Esophagus muscularis mucosa (tissue), 4 donors: ENCODE results near the gene TC2N. TPM values are rescaled to one million over a fixed set of nuclear protein-coding genes. Genes with fewer than 3 reads are reported as not detected.

Experiments used
- DNase-seq: peaks from one replicate; pipeline ENCODE4 v3.0.0-alpha.2; 2017; ENCODE audit errors: extremely low spot score
- H3K27ac ChIP-seq, 4 donors: fragments of 200-600 bp; sonication (generic); replicated peaks in 1 of 4; 1 replicate in 3 of 4; 2 replicates in 1 of 4; pipeline ENCODE4 v1.5.1; 2016 to 2019; ENCODE audit warnings: mild to moderate bottlenecking in 1 of 4
- H3K27me3 ChIP-seq, 4 donors: fragments of 200-600 bp; sonication (generic); one replicate each; pipeline versions ENCODE4 v1.5.1 to v1.6.0; 2016 to 2019
- H3K36me3 ChIP-seq, 4 donors: fragments of 200-600 bp; sonication (generic); one replicate each; pipeline ENCODE4 v1.5.1; 2016 to 2019
- H3K4me1 ChIP-seq, 4 donors: fragments of 200-600 bp; sonication (generic); one replicate each; pipeline ENCODE4 v1.5.1; 2016 to 2019
- H3K4me3 ChIP-seq, 4 donors: fragments of 200-600 bp; sonication (generic); 1 replicate in 2 of 4; 2 replicates in 2 of 4; pipeline ENCODE4 v1.5.1; 2016 to 2019; ENCODE audit warnings: mild to moderate bottlenecking in 4 of 4, moderate library complexity in 1 of 4
- H3K9me3 ChIP-seq, 4 donors: fragments of 200-600 bp; sonication (generic); 1 replicate in 3 of 4; 2 replicates in 1 of 4; pipeline ENCODE4 v1.5.1; 2016 to 2019
- EP300 ChIP-seq: sonication (generic); formaldehyde crosslinking; IDR thresholded peaks from one replicate; pipeline ENCODE4 v1.6.1; 2017; ENCODE audit warnings: antibody characterized with exemption
- POLR2A ChIP-seq: fragments of 450-650 bp; IDR thresholded peaks from one replicate; pipeline ENCODE4 v1.6.1; 2017; ENCODE audit warnings: antibody characterized with exemption, moderate library complexity, mild to moderate bottlenecking, low read depth
- POLR2AphosphoS5 ChIP-seq, 2 donors: sonication (generic); formaldehyde crosslinking; IDR thresholded peaks; one replicate each; pipeline ENCODE4 v1.6.1; 2017; ENCODE audit warnings: antibody characterized with exemption in 2 of 2
- WGBS: methylation state at CpG from one replicate; pipeline ENCODE4 v1.1.5; 2018; 5-methylcytosine and 5-hydroxymethylcytosine counted together
- intact Hi-C: fragments of 100-400 bp; cut with DNase I; formaldehyde crosslinking; loops from one replicate; pipeline ENCODE4 v1.15.1; 2023
- total RNA-seq, 4 donors: library from RNA; depleted of rRNA; stranded (reverse); fragments of >200 nt; gene quantifications; one replicate each; pipeline versions ENCODE4 v1.1.0 to v1.2.1, GENCODE V29; 2016
- TF ChIP-seq, protein P1 (sequence below), 3 experiments: fragments of 200-600 bp in 2 of 3; fragments of 450-650 bp in 1 of 3; sonication (generic) in 2 of 3; IDR thresholded peaks; one replicate each; pipeline ENCODE4 v1.5.1; 2017 to 2019; ENCODE audit warnings: antibody characterized with exemption in 3 of 3, mild to moderate bottlenecking in 2 of 3, moderate library complexity in 1 of 3

The TC2N gene
- total RNA-seq, 4 donors from 2014 or later, result 17.8 to 27.8 (median 23.7) TPM

DNA sequence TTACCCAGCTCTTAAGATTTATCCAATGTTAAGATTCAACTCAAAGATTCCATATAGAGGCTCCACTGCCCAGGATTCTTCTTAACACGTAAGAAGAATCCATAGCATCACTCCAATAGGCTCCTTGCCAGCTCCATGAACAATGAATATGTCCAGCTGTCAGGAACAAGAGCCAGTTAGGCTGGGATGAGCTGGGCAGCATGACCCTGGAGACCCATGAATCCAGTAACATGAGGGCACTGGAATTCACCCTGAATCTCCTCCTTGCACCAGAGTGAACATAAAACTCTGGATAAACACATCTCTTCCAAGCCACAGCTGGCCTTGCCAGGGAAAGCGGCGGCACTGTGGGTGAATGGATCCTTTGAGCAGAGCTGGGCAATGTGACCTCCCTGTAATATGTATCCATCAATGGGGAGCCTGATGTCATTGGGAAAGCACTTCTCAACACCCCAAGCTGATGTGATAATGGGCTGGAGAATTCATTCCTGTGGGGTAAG is 24.4 kb upstream of the TC2N start:
- H3K27ac ChIP-seq, result peak overlapping the region; percentile 41 to 62 (median 49)
- intact Hi-C loops, result no loop called here
- 63% methylated on average over 3 of the region's 3 CpGs for WGBS
- no peak overlapping the region for H3K4me3 ChIP-seq
- no peak for DNase-seq
- peaks cover 0 to 4% (median 0%) of the 10 kb centered on the region in 4 donors for H3K36me3 ChIP-seq
- H3K9me3 ChIP-seq, result no peaks in the 10 kb centered on the region
- H3K27me3 ChIP-seq, result no peaks in the 10 kb centered on the region
- peaks cover 25 to 58% (median 42%) of the 10 kb centered on the region in 4 donors for H3K4me1 ChIP-seq
- no peak for TF ChIP-seq POLR2A
- TF ChIP-seq EP300, result no peak
- TF ChIP-seq POLR2AphosphoS5 (IDR thresholded peaks at IDR 0.05), result peak in 1 of 2 donors; percentile 5

DNA sequence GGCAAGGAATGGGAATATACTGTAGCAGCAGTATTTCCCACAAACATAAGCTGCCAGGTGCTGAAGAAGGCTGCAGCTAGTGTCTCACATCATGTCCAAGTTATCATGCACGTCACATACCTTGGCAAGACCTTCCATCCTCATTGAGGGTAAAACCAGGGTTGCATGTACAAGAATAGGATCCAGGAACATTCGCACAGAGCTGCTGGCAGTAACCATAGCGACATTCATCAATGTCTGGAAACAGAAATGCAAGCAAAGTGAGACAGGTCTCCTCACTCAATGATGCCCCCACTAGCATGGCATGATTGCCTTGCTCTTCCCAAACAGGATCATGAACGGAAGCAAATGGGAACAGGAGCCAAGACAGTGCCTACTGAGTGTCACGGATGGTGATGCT is 23.8 kb upstream of the TC2N start:
- no peak overlapping the region for H3K4me3 ChIP-seq
- peak overlapping the region in 2 of 4 donors; percentile 53 to 58 for H3K27ac ChIP-seq
- peaks cover 25 to 54% (median 37%) of the 10 kb centered on the region in 4 donors for H3K4me1 ChIP-seq
- H3K9me3 ChIP-seq, result no peaks in the 10 kb centered on the region
- TF ChIP-seq, protein P1, sequence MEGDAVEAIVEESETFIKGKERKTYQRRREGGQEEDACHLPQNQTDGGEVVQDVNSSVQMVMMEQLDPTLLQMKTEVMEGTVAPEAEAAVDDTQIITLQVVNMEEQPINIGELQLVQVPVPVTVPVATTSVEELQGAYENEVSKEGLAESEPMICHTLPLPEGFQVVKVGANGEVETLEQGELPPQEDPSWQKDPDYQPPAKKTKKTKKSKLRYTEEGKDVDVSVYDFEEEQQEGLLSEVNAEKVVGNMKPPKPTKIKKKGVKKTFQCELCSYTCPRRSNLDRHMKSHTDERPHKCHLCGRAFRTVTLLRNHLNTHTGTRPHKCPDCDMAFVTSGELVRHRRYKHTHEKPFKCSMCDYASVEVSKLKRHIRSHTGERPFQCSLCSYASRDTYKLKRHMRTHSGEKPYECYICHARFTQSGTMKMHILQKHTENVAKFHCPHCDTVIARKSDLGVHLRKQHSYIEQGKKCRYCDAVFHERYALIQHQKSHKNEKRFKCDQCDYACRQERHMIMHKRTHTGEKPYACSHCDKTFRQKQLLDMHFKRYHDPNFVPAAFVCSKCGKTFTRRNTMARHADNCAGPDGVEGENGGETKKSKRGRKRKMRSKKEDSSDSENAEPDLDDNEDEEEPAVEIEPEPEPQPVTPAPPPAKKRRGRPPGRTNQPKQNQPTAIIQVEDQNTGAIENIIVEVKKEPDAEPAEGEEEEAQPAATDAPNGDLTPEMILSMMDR (IDR thresholded peaks at IDR 0.05), result no peak
- TF ChIP-seq POLR2AphosphoS5 (IDR thresholded peaks at IDR 0.05), result no peak
- no peak for TF ChIP-seq EP300
- TF ChIP-seq POLR2A, result no peak
- no peak for DNase-seq
- H3K36me3 ChIP-seq, result peaks cover 0 to 4% (median 0%) of the 10 kb centered on the region in 4 donors
- 95% methylated on average over 5 of the region's 5 CpGs for whole genome bisulfite sequencing
- no peaks in the 10 kb centered on the region for H3K27me3 ChIP-seq
- intact Hi-C loops, result no loop called here

DNA sequence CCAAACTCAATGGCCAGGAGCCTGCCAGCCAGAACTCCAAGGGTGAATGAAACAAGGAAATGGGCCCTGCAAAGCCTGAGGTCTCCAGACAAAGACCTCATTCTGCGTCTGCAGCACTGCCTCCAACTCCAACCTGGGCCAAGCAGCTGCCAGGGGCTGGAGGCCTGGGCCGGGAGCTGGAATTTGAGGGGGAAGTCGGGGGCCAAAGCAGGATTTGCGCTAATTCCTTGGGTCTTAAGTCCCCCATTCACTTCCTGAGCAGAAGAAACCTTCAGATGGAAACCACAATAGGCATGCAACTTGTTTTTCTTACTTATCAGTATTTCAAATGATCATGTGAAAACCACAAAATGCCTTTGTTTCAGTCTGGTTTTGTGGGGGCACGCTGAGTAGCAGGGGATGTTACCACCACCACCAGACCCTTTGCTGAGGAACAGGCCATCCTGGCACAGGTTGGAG is 23.0 kb upstream of the TC2N start:
- intact Hi-C loops, result no loop called here
- no peak overlapping the region for H3K4me3 ChIP-seq
- TF ChIP-seq EP300 (no peak), POLR2AphosphoS5 (IDR thresholded peaks at IDR 0.05) (no peak), POLR2A (no peak)
- TF ChIP-seq, protein P1 (IDR thresholded peaks at IDR 0.05), result no peak
- H3K9me3 ChIP-seq, result no peaks in the 10 kb centered on the region
- peak overlapping the region; percentile 42 to 58 (median 54) for H3K27ac ChIP-seq
- DNase-seq, result no peak
- peaks cover 28 to 59% (median 41%) of the 10 kb centered on the region in 4 donors for H3K4me1 ChIP-seq
- H3K27me3 ChIP-seq, result no peaks in the 10 kb centered on the region
- 78% methylated on average over 5 of the region's 5 CpGs for WGBS
- H3K36me3 ChIP-seq, result peaks cover 0 to 4% (median 0%) of the 10 kb centered on the region in 4 donors

DNA sequence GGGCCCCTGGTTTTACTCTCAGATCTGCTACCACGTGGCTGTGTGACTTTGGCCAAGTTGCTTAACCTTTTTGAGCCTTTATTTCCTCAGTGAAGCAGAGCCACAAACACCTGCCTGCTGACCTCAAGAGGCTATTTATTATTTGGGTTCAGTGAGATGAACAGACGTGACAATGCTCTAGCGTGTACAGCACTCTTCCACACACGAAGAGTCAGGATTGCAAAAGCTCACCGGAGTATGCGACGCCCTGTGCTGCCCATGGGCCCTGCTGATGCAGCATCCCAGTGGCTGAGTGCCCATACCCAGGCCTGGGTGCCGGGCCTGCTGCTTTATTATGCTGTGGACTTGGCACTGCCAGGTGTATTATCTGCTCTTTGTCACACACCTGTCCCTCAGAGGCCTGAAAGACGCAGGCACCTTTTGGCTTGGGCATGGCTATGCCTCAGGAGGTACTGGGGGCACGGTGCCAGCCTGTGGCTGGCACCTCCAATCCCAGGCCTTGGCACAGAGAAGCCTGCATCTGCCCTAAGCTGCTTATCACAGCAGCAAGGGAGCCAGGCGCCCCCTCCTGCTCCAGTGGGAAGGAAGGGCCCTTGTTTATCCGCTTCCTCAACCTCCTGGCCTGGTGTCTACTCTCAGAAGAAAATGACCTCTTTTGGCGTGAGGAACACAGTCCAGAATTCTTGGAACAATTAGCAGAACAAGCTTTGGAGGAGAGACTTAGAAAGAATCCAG is 22.3 kb upstream of the TC2N start:
- Histone ChIP-seq H3K9me3 (no peaks in the 10 kb centered on the region), H3K36me3 (peaks cover 0 to 4% (median 0%) of the 10 kb centered on the region in 4 donors), H3K27me3 (no peaks in the 10 kb centered on the region), H3K4me3 (no peak overlapping the region), H3K4me1 (peaks cover 28 to 61% (median 43%) of the 10 kb centered on the region in 4 donors), H3K27ac (peak overlapping the region; percentile 42 to 58 (median 54))
- no peak for DNase-seq
- 73% methylated on average over 13 of the region's 13 CpGs for WGBS
- intact Hi-C loops, result no loop called here
- TF ChIP-seq EP300, result no peak
- peak in 1 of 2 donors; percentile 20 for TF ChIP-seq POLR2AphosphoS5 (IDR thresholded peaks at IDR 0.05)

DNA sequence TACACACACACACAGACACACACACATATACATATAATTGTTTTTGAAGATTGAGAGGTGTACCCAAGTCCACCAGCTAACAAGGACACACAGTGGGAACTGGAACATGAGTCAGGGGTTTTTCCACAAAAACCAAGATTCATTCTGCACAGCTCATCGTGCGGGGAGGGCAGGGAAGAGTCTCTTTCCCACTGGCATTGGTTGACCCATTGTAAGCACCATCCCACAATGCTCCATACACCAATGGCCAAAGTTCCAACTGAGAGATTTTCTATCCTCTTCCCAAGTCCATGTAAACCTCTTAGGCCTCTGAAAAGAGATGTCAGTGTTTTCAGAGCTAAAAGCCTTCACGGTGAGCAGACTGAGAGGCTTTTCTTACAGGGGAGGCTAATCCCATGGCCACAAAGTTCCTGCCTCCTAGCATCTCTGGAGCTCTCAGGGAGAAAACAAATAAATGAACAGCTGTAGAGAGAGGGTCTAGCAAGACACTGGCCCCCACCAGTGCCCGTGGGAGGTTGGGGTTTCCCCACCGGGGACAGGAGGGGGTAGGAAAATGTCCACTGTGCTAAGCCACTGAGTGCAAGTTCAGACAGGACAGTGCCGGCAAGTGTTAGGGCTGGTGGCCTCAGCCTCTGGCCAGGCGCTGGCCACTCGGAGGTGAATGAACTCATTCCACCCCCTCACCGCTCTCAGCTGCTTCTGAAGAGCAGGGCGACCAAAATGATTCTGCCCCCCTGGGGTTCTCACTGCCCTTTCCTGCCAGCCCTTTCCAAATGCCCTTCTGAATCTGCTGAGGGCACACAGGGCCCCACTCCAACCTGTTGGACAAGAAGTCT is 21.5 kb upstream of the TC2N start:
- no peaks in the 10 kb centered on the region for H3K9me3 ChIP-seq
- no peak for DNase-seq
- H3K27me3 ChIP-seq, result no peaks in the 10 kb centered on the region
- H3K27ac ChIP-seq, result peak overlapping the region; percentile 42 to 58 (median 54)
- intact Hi-C loops, result no loop called here
- no peak overlapping the region for H3K4me3 ChIP-seq
- 89% methylated on average over 10 of the region's 10 CpGs for WGBS
- H3K36me3 ChIP-seq, result peaks cover 0 to 4% (median 0%) of the 10 kb centered on the region in 4 donors
- no peak for TF ChIP-seq EP300
- TF ChIP-seq POLR2A, result no peak
- TF ChIP-seq, protein P1 (IDR thresholded peaks at IDR 0.05), result no peak
- no peak for TF ChIP-seq POLR2AphosphoS5 (IDR thresholded peaks at IDR 0.05)
- peaks cover 28 to 67% (median 46%) of the 10 kb centered on the region in 4 donors for H3K4me1 ChIP-seq
